ENCODE data around the gene HIVEP2.

HIVEP2 gene

DNA sequence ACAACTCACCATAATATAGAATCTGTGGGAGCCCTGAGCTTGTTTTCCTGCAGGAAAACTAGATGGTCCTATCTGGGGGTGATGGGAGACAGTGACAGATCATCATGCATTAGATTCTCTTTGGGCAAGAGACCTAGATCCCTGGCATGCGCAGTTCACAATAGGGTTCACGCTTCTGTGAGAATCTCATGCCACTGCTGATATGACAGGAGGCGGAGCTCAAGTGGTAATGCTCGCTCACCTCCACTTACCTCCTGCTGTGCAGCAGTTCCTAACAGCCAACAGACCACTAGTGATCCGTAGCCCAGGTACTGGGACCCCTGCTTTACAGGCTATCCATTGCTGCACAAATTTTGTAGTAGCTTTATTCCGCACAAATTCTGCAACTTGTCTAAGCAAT is 84.5 kb downstream of the HIVEP2 start:
- WGBS, 2 experiments (ENCODE audit: insufficient coverage in 2 of 2): 97 to 100% methylated on average over 3 to 6 of the region's 6 CpGs
- H3K4me3 ChIP-seq (ENCODE audit: extremely low read depth, insufficient read depth, low read length, poor library complexity, severe bottlenecking): no peak overlapping the region
- H3K4me1 ChIP-seq (ENCODE audit: control insufficient read depth, insufficient read depth, low read length, poor library complexity, severe bottlenecking): peaks cover 6% of the 10 kb centered on the region
- H3K36me3 ChIP-seq (ENCODE audit: control insufficient read depth, insufficient read depth, low read length): peaks cover 9% of the 10 kb centered on the region
- no peak overlapping the region for H3K27ac ChIP-seq (ENCODE audit: low read depth, low read length, severe bottlenecking)
- H3K9me3 ChIP-seq (ENCODE audit: control insufficient read depth, low read length): no peaks in the 10 kb centered on the region

DNA sequence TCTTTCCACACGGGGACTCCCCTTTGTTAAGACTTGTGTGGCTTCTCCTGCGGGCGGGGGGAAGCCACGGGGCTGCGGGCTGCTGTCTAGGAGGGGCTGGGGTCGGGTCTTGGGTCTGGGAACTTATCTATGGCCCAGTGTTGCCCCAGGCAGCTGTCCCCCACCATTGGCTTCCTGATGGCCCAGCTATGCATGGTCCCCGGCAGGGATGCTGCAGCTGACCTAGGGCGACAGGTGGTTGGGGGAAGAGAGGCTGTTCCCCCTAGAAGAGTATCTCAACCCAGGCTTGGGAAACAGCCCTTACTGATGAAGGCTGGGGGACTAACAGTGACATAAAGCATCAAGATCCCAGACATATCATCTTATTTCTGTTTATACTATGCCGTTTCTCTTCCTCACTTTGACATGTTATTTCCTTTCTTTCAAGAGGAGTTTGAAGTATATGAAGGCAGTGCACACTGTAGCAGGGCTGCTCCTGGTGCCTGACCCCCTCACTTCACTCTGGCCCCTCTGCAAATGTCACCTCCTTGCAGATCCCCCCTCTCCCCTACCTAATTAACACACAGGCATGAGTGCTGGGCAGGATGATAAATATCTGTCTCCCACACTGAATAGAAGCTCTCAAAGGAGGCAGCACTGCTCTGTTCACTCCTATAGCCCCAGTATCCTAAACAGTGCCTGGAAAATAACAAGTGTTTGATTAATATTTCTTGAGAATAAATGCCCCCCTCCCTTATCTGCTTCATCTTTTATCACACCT is 87.0 kb downstream of the HIVEP2 start:
- Histone ChIP-seq H3K9me3 (ENCODE audit: control insufficient read depth, low read length) (no peaks in the 10 kb centered on the region), H3K4me1 (ENCODE audit: control insufficient read depth, insufficient read depth, low read length, poor library complexity, severe bottlenecking) (peaks cover 12% of the 10 kb centered on the region), H3K27ac (ENCODE audit: low read depth, low read length, severe bottlenecking) (no peak overlapping the region), H3K4me3 (ENCODE audit: extremely low read depth, insufficient read depth, low read length, poor library complexity, severe bottlenecking) (no peak overlapping the region), H3K36me3 (ENCODE audit: control insufficient read depth, insufficient read depth, low read length) (peaks cover 9% of the 10 kb centered on the region)
- WGBS, 2 experiments (ENCODE audit: insufficient coverage in 2 of 2): 74 to 75% methylated on average over 3 to 6 of the region's 9 CpGs

DNA sequence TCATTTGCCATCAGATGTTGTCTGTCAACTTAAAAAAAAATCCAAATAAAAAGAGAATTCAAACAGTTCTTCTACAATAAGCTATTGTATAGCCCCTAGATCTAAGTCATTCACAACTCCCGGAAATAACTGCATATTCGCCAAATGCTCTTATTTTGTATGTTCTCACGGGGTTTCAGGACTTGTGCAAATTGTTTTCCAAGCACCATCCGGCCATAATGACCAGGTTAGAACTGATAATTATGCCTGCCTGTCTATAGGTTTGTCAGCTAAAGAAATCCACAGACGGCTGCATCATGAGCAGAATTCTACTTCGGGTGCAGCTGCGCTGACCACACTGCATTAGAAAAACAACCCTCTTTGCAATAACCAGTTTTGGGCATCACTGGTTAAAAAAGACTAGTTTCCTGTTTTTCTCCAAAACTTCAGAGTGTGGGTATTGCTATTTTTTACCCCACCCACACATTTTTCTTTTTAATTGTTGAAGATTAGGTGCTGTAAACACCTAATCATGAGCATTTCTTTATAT is 87.7 kb downstream of the HIVEP2 start:
- Histone ChIP-seq H3K4me1 (ENCODE audit: control insufficient read depth, insufficient read depth, low read length, poor library complexity, severe bottlenecking) (peaks cover 12% of the 10 kb centered on the region), H3K4me3 (ENCODE audit: extremely low read depth, insufficient read depth, low read length, poor library complexity, severe bottlenecking) (no peak overlapping the region), H3K9me3 (ENCODE audit: control insufficient read depth, low read length) (no peaks in the 10 kb centered on the region), H3K36me3 (ENCODE audit: control insufficient read depth, insufficient read depth, low read length) (peaks cover 9% of the 10 kb centered on the region), H3K27ac (ENCODE audit: low read depth, low read length, severe bottlenecking) (no peak overlapping the region)
- 92 to 100% methylated on average over 6 to 7 of the region's 7 CpGs for WGBS, 2 experiments (ENCODE audit: insufficient coverage in 2 of 2)

DNA sequence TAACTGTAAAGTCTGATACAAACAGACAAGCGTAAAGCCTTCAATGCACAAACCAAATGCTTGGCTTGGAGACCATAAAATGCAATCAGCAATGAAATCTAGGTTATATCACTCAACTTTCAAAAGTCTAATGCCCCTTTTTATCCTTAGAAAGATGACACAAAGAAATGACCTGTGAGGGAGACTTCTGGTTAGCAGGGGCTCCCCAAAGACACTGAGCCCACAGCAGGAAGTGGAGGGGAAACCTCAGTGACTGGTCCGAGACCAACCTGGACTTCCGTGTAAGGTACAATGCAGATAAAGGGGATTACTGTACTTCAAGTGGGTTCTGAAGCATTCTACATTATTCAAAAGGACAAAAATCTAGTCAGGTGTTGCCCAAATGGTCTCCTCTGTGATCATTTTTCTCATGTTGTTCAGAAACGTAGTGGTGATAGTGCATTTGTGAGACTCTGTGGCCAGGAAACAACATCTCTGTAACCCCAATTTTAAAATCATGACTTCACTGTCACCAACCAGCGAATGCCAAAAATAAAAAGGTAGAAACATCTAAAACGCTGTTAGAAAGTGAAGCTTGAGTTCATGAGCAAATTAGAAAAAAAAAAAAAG is 88.2 kb downstream of the HIVEP2 start:
- WGBS, 2 experiments (ENCODE audit: insufficient coverage in 2 of 2): 80% methylated on average over 4 of the region's 6 CpGs; no CpG with 5 or more reads in 1 of the 2 experiments
- Histone ChIP-seq H3K36me3 (ENCODE audit: control insufficient read depth, insufficient read depth, low read length) (peaks cover 9% of the 10 kb centered on the region), H3K9me3 (ENCODE audit: control insufficient read depth, low read length) (no peaks in the 10 kb centered on the region), H3K4me3 (ENCODE audit: extremely low read depth, insufficient read depth, low read length, poor library complexity, severe bottlenecking) (no peak overlapping the region), H3K27ac (ENCODE audit: low read depth, low read length, severe bottlenecking) (no peak overlapping the region), H3K4me1 (ENCODE audit: control insufficient read depth, insufficient read depth, low read length, poor library complexity, severe bottlenecking) (peaks cover 13% of the 10 kb centered on the region)

DNA sequence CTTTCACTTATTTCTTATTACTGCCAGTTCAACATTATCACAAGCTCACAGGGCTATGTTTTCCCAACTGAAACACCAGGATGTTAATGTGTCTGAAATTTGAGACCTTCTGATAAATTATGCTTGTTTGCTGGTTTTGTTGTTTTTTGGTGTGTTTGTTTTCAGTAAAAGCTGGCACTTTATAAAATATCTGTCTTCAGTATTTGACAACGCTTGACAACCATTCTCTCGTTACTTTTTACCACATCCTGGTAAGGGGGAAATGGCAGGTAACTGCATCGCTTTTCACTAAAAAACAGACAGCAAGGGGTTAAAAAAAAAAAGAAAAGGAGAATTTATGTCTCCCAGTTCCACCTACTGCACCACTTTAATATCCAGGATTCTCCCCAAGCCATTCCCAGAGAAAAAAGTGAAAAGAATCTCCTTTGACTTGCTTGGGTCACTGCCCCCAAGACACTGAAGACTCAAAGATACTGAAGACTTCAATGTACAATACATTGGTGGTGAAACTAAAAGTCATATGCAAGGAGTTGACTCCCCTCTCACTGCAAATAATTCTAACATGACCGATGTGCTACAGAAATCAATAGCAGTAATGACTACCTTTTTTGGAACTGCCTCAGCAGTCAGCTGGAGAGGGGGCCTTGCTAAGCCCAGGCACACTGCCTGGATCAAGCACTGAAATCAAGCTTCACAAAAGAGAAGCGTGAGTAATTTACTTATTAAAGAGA is 88.9 kb downstream of the HIVEP2 start:
- Histone ChIP-seq H3K4me1 (ENCODE audit: control insufficient read depth, insufficient read depth, low read length, poor library complexity, severe bottlenecking) (peaks cover 19% of the 10 kb centered on the region), H3K27ac (ENCODE audit: low read depth, low read length, severe bottlenecking) (no peak overlapping the region), H3K9me3 (ENCODE audit: control insufficient read depth, low read length) (no peaks in the 10 kb centered on the region), H3K4me3 (ENCODE audit: extremely low read depth, insufficient read depth, low read length, poor library complexity, severe bottlenecking) (no peak overlapping the region), H3K36me3 (ENCODE audit: control insufficient read depth, insufficient read depth, low read length) (peaks cover 9% of the 10 kb centered on the region)
- WGBS, 2 experiments (ENCODE audit: insufficient coverage in 2 of 2): 100% methylated on average over 1 to 2 of the region's 5 CpGs

DNA sequence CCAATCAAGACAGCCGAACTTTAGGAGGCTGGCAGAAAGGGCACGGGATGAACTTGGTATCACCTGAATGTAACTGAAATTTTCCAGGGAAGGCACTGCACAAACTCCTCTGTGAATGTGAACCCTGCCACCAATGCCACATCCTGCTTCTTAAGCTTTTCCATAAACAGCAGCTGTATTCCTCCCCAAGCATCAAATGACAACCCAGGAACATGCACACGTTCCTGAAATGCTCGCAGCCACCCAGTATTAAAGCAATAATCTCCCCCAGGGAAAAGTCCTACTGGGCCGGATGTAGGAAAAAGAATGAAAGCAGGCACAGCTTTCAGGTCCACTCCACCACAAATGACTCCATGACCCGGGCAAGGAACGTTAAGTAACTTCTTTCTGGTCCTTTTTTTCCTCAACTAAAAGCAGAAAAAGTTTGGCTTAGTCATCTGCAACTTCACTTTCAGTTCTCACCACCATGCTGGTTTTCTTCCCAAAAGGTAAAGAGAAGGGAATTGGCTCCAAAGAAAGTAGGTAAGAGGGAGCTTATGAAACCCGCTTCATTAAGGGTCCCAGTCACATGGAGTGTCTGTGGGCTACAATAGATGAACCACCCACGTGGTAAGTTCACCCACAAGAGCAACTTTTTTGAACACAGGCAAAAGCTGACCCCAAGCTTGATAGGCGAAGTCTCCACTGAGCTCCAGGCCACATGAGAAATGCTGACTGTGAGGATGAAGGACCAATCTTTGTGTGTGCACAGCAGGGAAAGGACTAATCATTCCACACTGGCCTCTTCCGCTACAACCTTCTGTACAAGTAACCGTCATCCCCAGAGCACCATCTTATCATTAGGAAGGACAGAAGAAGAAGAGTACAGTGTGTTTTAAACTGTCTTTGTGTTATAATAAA is 90.1 kb downstream of the HIVEP2 start:
- WGBS, 2 experiments (ENCODE audit: insufficient coverage in 2 of 2): 91 to 93% methylated on average over 6 to 7 of the region's 12 CpGs
- no peaks in the 10 kb centered on the region for H3K9me3 ChIP-seq (ENCODE audit: control insufficient read depth, low read length)
- peaks cover 24% of the 10 kb centered on the region for H3K4me1 ChIP-seq (ENCODE audit: control insufficient read depth, insufficient read depth, low read length, poor library complexity, severe bottlenecking)
- no peak overlapping the region for H3K27ac ChIP-seq (ENCODE audit: low read depth, low read length, severe bottlenecking)
- no peaks in the 10 kb centered on the region for H3K36me3 ChIP-seq (ENCODE audit: control insufficient read depth, insufficient read depth, low read length)
- H3K4me3 ChIP-seq (ENCODE audit: extremely low read depth, insufficient read depth, low read length, poor library complexity, severe bottlenecking): no peak overlapping the region

DNA sequence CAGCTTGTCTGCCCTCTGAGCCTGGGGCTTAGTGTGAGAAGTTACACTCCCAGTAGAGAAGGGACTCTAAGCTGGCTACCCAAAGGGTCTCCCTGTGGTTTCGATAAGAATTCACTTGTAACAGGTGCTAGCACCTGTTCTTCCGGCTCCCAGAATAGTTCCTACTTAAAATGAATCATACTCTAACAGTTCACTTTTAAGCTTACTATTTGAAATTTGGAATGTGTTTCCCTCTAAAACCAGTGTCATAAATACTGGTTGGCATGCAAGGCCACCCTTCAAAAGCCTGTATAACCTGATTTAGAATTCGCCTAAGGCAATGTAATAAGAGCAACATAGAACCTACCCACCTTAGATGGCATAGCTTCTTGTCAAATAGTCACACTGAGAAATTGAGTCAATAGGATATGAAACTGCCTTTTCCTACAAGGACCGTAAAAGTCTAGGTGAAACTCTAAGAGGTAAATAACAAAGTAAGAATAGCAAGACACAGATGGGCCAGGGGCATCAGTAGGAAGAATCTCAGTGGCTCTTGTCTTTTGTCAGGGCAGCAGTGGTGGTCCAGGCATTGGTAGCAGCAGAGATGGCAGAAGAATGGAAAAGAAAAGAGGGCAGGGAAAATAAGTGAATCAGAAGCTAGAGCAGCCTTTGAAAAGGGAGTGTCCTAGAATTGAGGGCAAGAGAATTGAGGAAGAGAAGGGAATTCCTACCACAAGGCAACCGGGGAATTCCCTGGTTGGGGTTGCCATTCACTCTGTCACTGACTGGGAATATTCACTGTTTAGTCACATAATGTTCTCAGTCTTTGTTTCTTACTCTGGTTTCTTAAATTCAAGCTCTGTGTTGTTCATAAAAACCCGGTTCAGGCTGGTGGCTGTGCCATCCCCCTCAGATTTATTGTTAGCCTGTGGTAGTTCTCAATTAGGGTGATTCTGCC is 91.5 kb downstream of the HIVEP2 start:
- Histone ChIP-seq H3K4me1 (ENCODE audit: control insufficient read depth, insufficient read depth, low read length, poor library complexity, severe bottlenecking) (peaks cover 24% of the 10 kb centered on the region), H3K36me3 (ENCODE audit: control insufficient read depth, insufficient read depth, low read length) (no peaks in the 10 kb centered on the region), H3K27ac (ENCODE audit: low read depth, low read length, severe bottlenecking) (no peak overlapping the region), H3K9me3 (ENCODE audit: control insufficient read depth, low read length) (no peaks in the 10 kb centered on the region), H3K4me3 (ENCODE audit: extremely low read depth, insufficient read depth, low read length, poor library complexity, severe bottlenecking) (no peak overlapping the region)
- WGBS, 2 experiments (ENCODE audit: insufficient coverage in 2 of 2): 92 to 97% methylated on average over 3 of the region's 6 CpGs

DNA sequence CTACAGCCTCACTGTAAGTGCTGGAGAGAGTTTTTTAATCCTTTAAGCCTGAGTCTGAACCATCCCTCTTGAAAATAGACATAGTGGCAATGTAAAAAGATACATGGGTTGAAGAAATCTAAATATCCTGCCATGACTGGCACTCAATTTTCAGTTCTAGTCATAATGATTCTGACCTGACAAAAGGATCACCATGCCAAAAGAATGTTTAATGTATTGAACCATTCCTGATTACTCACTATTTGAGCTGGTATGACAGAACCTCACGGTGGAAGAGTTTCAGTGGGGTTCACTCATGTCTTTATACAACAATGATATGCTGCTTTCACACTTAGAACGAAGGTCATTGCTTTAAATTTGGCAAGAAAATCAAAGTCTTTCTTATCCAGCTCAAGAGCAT is 93.4 kb downstream of the HIVEP2 start:
- Histone ChIP-seq H3K4me3 (ENCODE audit: extremely low read depth, insufficient read depth, low read length, poor library complexity, severe bottlenecking) (no peak overlapping the region), H3K27ac (ENCODE audit: low read depth, low read length, severe bottlenecking) (no peak overlapping the region), H3K4me1 (ENCODE audit: control insufficient read depth, insufficient read depth, low read length, poor library complexity, severe bottlenecking) (peaks cover 36% of the 10 kb centered on the region), H3K9me3 (ENCODE audit: control insufficient read depth, low read length) (no peaks in the 10 kb centered on the region), H3K36me3 (ENCODE audit: control insufficient read depth, insufficient read depth, low read length) (no peaks in the 10 kb centered on the region)
- WGBS, 2 experiments (ENCODE audit: insufficient coverage in 2 of 2): 83 to 90% methylated on average over 1 to 2 of the region's 2 CpGs

DNA sequence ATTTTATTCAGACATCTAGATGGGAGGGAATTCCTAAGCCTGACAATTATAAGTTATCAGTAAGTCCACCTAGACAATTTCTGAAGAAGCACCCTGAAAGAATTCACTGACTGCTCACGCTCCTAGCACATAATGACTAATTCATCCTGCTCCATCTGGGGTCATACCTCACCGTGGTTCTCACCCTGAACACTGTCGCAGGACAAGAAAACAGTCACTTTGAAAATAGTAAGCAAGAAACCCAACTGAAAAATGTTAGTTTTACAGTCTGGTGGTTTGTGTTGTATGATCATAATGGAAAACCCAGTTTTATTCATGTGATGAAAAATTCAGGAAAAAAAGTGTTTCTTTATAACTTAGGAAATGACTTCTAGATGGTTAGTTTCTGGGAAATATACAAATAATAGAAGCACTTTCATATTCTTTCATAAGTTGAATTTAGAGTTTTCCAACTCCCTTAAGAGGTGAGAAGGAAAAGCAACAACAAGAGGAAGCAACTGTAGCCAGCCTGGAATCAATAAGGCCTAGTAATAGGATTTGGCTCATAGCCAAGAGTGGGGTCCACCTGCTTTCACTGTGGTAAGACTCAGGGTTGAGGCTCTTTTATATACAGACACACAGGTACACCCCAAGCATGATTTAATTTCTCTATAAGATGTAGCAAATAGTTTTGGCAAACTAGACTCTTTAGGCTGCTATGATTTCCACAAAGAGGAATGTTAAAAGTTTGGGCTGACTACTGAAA is 94.1 kb downstream of the HIVEP2 start:
- no peaks in the 10 kb centered on the region for H3K36me3 ChIP-seq (ENCODE audit: control insufficient read depth, insufficient read depth, low read length)
- H3K27ac ChIP-seq (ENCODE audit: low read depth, low read length, severe bottlenecking): no peak overlapping the region
- 93% methylated on average over 3 of the region's 3 CpGs; no CpG with 5 or more reads in 1 of the 2 experiments for WGBS, 2 experiments (ENCODE audit: insufficient coverage in 2 of 2)
- no peak overlapping the region for H3K4me3 ChIP-seq (ENCODE audit: extremely low read depth, insufficient read depth, low read length, poor library complexity, severe bottlenecking)
- peaks cover 43% of the 10 kb centered on the region for H3K4me1 ChIP-seq (ENCODE audit: control insufficient read depth, insufficient read depth, low read length, poor library complexity, severe bottlenecking)
- no peaks in the 10 kb centered on the region for H3K9me3 ChIP-seq (ENCODE audit: control insufficient read depth, low read length)

All from mesodermal cell (in vitro differentiated cells).